ENCODE data around the gene ZDHHC18.
"Not testable (repeated sequence)": the region's sequence is repeated elsewhere in the genome, so short reads cannot be mapped to it uniquely, and the experiment has no call there.

ZDHHC18 gene

DNA sequence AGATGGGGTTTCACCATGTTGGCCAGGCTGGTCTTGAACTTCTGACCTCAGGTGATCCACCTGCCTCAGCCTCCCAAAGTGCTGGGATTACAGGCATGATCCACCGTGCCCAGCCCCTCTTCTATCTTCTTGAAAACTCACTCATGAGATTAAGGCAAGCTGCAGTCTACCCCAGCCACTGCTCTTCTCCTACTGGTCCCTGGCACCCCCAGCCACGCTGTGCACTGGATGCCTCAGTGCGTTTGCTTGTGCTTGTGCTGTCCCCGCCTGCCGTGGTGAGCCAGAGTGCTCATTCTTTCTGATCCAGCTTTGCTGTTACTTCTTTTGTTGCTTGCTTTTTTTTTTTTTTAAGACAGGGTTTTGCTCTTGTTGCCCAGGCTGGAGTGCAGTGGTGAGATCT, 11.2 kb downstream of the ZDHHC18 start:
- not testable (repeated sequence) for DNase-seq

DNA sequence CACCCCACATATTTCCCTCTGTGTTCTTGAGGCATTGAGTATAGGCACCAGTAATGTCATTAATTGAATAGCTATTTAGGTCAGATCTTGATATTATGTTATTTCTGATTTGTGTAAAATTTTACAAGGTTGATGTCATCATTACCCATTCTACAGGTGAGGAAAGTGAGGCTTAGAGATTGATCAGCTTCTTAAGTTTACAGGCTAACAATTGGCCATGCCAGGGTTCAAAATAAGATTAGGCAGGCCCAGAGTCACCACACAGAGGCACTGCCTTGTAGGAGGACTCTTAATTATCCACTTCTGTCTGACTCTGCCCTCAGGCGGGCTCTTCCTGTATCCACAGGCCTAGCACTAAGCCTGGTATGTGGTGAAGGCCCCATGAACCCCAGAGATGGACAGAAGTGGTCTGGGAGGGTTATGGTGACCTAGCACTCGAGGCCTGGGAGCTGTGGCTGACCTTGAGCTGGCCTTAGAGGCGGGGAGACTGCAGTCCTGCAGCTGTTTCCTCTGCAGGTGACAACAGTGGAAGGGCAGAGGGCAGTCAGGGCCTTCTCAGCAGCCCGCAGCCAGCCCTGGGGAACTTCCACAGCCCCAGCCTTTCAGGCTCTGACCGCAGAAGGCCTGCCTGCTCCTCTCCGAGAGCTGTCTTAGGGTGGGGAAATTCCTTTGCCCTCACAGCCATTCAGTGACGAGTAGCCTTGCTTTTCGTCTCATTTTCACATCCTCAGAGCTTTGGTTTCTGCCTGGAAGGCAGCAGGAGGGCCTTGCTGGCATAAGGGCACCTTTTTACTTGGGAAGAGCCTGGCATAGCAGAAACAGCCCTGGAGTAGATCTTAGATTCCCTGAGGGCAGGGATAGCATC, 12.2 kb downstream of the ZDHHC18 start:
- DNase-seq = peak; percentile 26

GRCh38 chr1:26839339-26839722, 12.8 kb downstream of the ZDHHC18 start:
- DNase-seq = no peak

DNA sequence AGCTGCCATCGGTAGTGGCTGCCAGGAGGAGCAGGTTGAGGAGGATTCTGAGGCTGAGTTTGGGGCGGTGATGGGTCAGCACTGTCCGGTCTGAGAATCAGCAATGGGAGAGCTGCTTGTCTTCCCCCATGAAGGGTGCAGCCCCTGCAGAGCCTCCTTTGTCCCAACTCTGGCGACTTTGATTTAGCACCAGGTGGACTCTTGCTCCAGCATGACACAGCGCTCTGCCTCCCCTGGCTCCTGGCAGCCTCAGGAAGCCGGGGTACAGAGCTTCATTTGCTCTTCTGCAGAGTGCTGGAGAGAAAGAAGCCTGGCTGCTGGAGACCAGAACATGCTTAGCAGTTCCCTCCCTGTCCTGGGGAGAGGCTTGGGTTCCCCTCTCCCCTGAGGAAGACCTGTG, 13.3 kb downstream of the ZDHHC18 start:
- no peak for DNase-seq

DNA sequence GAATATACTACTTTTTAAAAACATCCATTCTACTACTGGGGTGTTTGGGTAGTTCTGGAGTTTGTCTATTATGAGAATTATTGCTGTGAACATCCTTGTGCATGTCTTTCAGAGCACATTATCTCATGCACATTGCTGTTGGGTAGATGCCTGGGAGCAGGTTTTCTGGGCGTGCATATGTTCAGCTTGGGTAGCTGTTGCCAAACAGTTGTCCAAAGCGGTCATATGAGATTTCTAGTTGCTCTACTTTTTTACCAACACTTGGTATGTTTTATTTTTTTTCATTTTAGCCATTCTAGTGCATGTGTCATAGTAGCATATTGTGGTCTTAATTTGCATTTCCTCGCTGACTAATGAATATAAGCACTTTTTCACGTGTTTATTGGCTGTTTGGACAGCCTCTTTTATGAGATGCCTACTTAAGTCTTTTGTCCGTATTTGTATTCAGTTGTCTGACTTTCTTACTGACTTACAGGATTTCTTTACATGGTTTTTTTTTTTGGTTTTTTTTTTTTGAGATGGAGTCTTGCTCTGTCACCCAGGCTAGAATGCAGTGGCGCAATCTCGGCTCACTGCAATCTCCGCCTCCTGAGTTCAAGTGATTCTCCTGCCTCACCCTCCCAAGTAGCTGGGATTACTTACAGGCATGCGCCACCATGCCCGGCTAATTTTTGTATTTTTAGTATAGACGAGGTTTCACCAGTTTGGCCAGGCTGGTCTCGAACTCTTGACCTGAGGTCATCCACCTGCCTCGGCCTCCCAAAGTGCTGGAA, 18.1 kb downstream of the ZDHHC18 start:
- no peak for DNase-seq

DNA sequence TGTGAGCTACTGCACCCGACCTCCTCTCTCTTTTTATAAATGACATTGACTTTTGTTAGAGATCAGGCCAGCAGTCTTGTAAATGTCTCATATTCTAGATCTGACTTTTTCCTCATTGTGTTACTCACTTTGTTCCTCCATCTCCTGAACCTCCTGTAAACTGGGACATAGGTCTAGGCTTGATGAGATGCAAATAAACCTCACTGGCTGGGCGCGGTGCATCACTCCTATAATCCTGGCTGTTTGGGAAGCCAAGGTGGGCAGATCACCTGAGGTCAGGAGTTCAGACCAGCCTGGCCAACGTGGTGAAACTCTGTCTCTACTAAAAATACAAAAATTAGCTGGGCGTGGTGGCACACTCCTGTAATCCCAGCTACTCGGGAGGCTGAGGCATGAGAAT, 21.3 kb downstream of the ZDHHC18 start:
- DNase-seq = not testable (repeated sequence)

GRCh38 chr1:26848499-26848898, 22.0 kb downstream of the ZDHHC18 start:
- no peak for DNase-seq

DNA sequence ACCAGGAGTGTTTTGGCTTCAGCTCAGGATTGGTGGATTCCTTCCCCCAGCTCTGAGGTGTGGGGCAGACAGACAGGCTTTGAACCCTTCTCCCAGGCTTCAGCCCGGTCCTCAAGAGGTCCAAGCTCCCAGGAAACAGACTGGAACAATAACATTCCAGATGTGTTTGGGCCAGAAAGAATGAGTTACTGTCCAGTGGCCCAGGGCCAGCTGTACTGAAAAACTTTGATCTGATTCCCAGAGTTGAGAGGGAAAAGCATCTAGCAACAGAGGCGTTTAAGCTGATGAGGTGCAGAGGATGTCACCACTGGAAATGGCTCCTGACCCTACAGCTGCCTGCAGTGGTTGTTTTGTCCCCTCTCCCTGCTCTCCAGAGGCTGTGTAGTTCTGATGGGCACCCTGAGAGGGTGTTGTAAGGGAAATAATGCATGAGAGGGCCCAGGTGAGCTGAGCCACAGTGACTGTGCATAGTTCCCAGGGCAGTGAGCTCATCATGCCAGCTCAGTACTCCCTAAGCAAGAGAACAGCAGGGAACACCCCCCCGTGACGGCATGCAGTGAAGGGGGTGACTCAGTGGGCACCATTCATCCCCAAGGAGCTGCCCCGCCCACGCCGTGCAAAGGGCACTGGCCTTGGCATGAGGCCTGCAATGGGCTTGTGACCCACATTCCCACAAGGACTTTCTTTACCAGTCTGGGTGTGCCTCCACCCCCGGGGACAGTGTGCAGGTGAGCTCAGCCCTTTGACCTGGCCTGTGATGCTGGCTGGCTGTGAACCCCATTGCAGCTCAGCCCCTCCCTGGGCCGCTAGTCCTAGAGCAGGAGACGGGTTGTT, 22.7 kb downstream of the ZDHHC18 start:
- DNase-seq = no peak

DNA sequence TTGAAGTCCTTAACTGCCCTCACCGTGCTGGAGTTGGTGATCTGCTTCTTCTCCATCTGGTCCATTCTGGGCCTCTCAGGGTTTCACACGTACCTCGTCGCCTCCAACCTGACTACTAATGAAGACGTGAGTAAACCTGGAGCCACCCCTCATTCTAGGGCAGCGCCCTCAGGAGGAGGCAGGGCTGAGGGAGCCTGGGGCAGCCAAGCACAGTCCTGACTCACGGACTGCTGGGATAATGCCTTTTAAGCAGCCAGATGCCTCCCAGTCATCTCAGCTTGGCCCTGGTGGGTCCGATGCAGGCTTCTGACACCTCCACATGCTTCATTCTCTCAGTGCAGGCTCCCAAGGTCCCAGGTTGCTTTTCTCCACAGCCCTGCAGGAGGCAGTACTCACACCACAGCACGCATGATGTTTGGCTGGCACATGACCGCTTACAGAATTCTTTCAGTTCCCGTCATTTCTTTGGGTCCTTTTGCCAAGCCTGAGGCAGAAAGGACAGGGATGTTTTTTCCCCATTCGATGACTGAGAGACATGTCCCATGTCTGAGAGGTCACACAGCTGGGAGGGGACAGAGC, 24.7 kb downstream of the ZDHHC18 start:
- no peak for DNase-seq

GRCh38 chr1:26852701-26853100, 26.2 kb downstream of the ZDHHC18 start:
- DNase-seq = no peak

DNA sequence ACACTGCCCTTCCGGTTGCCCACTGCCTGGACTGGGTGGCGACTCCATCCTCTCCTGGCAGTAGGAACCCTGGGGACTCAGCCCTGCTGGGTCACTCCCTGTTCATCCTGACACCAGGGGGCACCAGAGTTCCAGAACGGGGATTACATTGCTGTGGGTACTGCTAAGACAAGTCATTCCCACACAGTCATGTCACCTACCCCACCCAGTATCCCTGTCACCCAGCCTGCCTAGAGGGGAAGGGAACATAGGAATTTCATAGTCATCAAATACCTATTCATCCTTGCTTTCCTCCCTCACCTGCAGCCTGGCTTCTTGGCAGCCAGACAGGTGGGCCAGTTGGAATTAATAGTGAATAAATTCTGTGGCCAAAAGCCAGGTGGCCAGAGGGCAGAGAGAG, 26.7 kb downstream of the ZDHHC18 start:
- peak; percentile 84 for DNase-seq

DNA sequence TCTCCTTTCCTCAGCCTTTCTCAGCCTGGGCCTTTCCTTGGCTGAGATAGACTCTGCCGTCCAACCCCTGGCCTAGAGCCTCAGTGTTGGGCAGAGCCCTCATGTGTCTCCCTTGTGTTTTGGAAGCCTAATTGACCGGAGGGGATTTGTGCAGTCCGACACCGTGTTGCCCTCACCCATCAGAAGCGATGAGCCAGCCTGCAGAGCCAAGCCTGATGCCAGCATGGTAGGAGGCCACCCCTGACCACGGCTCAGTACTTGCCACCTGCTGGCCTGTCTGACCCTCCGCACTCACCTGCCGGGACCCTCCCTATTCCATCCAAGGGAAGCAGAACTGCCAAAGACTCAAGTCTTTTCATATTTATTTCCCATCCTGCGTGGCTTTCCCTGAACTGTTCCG, 27.1 kb downstream of the ZDHHC18 start:
- DNase-seq = no peak

DNA sequence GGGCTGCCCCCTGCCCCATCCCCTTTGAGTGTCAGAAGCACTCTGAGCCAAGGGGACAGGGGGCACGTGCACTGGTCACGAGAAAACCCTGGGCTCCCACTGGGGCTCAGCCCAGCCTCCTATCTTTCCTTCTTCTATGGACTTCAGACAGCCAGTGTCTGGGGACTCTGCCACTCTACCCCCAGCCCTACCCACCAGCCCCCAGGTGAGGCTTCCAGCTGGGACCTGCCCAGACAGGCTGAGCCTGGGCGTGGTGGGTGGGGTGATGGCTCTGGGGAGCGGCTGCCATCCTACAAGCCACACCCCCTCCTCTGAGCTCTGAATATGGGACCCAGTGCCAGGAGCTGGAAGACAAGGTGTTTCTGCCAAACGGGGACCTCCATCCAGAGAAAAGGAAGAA, 28.4 kb downstream of the ZDHHC18 start:
- DNase-seq = no peak

- no peak for DNase-seq
Observed at GRCh38 chr1:26855636-26856035, 29.1 kb downstream of the ZDHHC18 start.

GRCh38 chr1:26856181-26856580, 29.7 kb downstream of the ZDHHC18 start:
- DNase-seq = no peak

- DNase-seq = no peak
Observed at GRCh38 chr1:26856604-26857469, 30.3 kb downstream of the ZDHHC18 start.

- no peak for DNase-seq
Observed at GRCh38 chr1:26857473-26858060, 31.1 kb downstream of the ZDHHC18 start.

GRCh38 chr1:26858160-26858559, 31.7 kb downstream of the ZDHHC18 start:
- DNase-seq = no peak

- no peak for DNase-seq
Observed at GRCh38 chr1:26858891-26859640, 32.6 kb downstream of the ZDHHC18 start.

DNA sequence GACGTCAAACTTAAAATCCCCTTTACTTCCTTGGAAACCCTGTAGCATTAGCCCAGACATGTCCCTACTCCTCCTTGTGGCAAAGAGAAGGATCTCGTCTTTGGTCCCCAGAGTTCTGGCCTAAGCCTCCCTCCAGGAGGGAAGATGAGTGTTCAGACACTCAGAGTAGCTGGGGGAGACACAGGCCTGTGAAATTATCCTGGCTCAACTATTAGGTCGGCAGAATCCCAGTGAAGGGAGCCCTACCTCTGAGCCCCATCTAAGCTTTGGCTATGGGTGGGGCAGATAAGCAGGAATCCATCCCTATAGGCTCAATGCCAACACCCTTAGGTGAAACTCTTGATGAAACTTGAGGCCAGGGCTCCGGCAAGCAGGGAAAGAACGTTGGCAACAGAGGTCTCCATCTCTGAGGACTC, 34.8 kb downstream of the ZDHHC18 start:
- no peak for DNase-seq

DNA sequence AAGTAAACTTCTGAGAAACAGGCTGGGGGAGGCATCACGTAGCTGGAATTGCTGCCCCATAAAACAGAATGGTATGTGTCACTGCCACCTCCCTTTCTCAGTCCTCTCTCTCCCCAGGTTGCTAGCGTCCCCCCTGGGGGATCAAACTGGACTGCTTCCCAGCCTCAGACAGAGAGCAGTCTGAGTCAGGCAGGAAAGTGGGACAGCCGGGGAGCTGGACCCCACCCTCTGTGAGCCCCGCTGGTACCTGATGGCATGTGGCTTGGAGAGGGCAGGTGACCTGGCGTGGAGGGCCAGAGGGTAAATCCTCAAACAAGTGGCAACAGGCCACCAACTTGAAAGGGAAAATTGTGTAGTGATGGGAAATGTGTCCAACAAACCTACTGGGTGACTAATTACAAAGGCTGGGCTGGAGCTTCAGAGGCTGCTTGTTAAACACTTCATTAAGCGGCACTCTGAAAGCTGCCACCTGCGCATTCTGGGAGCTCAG, 35.4 kb downstream of the ZDHHC18 start:
- no peak for DNase-seq
